HEK293 (cell line): ENCODE data around the gene DMRTA1.
A peak's percentile ranks its signal among the peaks of the same experiment; 100 is the strongest.

Source experiments
- CTCF ChIA-PET: fragments of 350-600 bp; formaldehyde crosslinking; extraction: SDS; loops from one replicate; lab custom pipeline; 2021; ENCODE audit warnings: antibody characterized with exemption; lab: Yijun Ruan, JAX
- POLR2A ChIA-PET: fragments of 300-600 bp; formaldehyde crosslinking; extraction: SDS; loops from one replicate; lab custom pipeline; 2020; ENCODE audit warnings: antibody characterized with exemption, inconsistent platforms; lab: Yijun Ruan, JAX
- H3K27ac ChIP-seq: fragments of 200-500 bp; sonication (Bioruptor generic); 2 replicates; pipeline ENCODE4 v1.5.1; 2014; ENCODE audit warnings: low read depth, low read length, control low read depth, inconsistent platforms; ENCODE audit errors: extremely low read depth
- H3K36me3 ChIP-seq, 2 experiments: fragments of 200-500 bp in 1 of 2; sonication (Bioruptor generic) in 1 of 2; 1 replicate in 1 of 2; 2 replicates in 1 of 2; pipeline ENCODE4 v1.5.1; 2014 to 2017; ENCODE audit warnings: inconsistent platforms in 2 of 2, low read length in 2 of 2; ENCODE audit not compliant: control insufficient read depth in 2 of 2, insufficient read depth in 1 of 2
- H3K4me1 ChIP-seq: fragments of 200-500 bp; sonication (Bioruptor generic); 2 replicates; pipeline ENCODE4 v1.5.1; 2014; ENCODE audit warnings: mild to moderate bottlenecking, low read length, inconsistent platforms; ENCODE audit not compliant: control insufficient read depth, insufficient read depth
- H3K4me3 ChIP-seq: 2 replicates; pipeline ENCODE4 v1.5.1; 2011; ENCODE audit warnings: low read depth, mild to moderate bottlenecking, control low read depth, low read length, moderate library complexity
- H3K9me3 ChIP-seq: fragments of 200-500 bp; sonication (Bioruptor generic); 2 replicates; pipeline ENCODE4 v1.5.1; 2014; ENCODE audit warnings: low read depth, low read length, inconsistent platforms; ENCODE audit not compliant: control insufficient read depth, insufficient read depth
- HOXC10 ChIP-seq: sonication (generic); formaldehyde crosslinking; IDR thresholded peaks from 2 replicates; pipeline ENCODE4 v1.8.1; 2023; ENCODE audit warnings: mild to moderate bottlenecking, missing genetic modification reagents
- KLF16 ChIP-seq: fragments of 450-650 bp; formaldehyde crosslinking; IDR thresholded peaks from 2 replicates; pipeline ENCODE4 v1.5.1; 2017; ENCODE audit warnings: missing biosample characterization, missing genetic modification characterization
- PBX3 ChIP-seq: sonication (generic); formaldehyde crosslinking; IDR thresholded peaks from 2 replicates; pipeline ENCODE4 v1.8.1; 2022; ENCODE audit warnings: mild to moderate bottlenecking, moderate library complexity, missing genetic modification reagents
- SP3 ChIP-seq: fragments of 450-650 bp; formaldehyde crosslinking; IDR thresholded peaks from 2 replicates; pipeline ENCODE4 v1.5.1; 2016; ENCODE audit warnings: missing biosample characterization, missing genetic modification characterization
- ZBTB17 ChIP-seq: fragments of 450-650 bp; formaldehyde crosslinking; IDR thresholded peaks from 2 replicates; pipeline ENCODE4 v1.5.1; 2016; ENCODE audit warnings: missing biosample characterization, missing genetic modification characterization
- ZBTB8A ChIP-seq: fragments of 450-650 bp; formaldehyde crosslinking; IDR thresholded peaks from 2 replicates; pipeline ENCODE4 v1.5.1; 2016; ENCODE audit warnings: missing biosample characterization, missing genetic modification characterization
- ZFP3 ChIP-seq: fragments of 450-650 bp; formaldehyde crosslinking; IDR thresholded peaks from 2 replicates; pipeline ENCODE4 v1.5.1; 2016; ENCODE audit warnings: low read depth, missing biosample characterization, missing genetic modification characterization
- ZNF10 ChIP-seq: fragments of 450-650 bp; formaldehyde crosslinking; IDR thresholded peaks from 2 replicates; pipeline ENCODE4 v1.5.1; 2017; ENCODE audit warnings: missing biosample characterization, missing genetic modification characterization
- ZNF121 ChIP-seq: fragments of 450-650 bp; formaldehyde crosslinking; IDR thresholded peaks from 2 replicates; pipeline ENCODE4 v1.5.1; 2016; ENCODE audit warnings: missing biosample characterization, missing genetic modification characterization
- ZNF169 ChIP-seq: fragments of 450-650 bp; formaldehyde crosslinking; IDR thresholded peaks from 2 replicates; pipeline ENCODE4 v1.5.1; 2016; ENCODE audit warnings: missing biosample characterization, missing genetic modification characterization
- ZNF223 ChIP-seq: fragments of 450-650 bp; formaldehyde crosslinking; IDR thresholded peaks from 2 replicates; pipeline ENCODE4 v1.5.1; 2016; ENCODE audit warnings: missing biosample characterization, missing genetic modification characterization
- ZNF23 ChIP-seq: fragments of 450-650 bp; formaldehyde crosslinking; IDR thresholded peaks from 2 replicates; pipeline ENCODE4 v1.5.1; 2016; ENCODE audit warnings: missing biosample characterization, missing genetic modification characterization, borderline replicate concordance
- ZNF248 ChIP-seq: fragments of 450-650 bp; formaldehyde crosslinking; IDR thresholded peaks from 2 replicates; pipeline ENCODE4 v1.5.1; 2017; ENCODE audit warnings: missing biosample characterization, missing genetic modification characterization
- ZNF335 ChIP-seq: fragments of 450-650 bp; formaldehyde crosslinking; conservative IDR thresholded peaks from 2 replicates; pipeline ENCODE4 v1.5.1; 2016; ENCODE audit warnings: missing biosample characterization, missing genetic modification characterization
- ZNF555 ChIP-seq: fragments of 450-650 bp; formaldehyde crosslinking; conservative IDR thresholded peaks from 2 replicates; pipeline ENCODE4 v1.5.1; 2017; ENCODE audit warnings: missing biosample characterization, mild to moderate bottlenecking, missing genetic modification characterization, inconsistent platforms
- ZNF654 ChIP-seq: fragments of 450-650 bp; formaldehyde crosslinking; IDR thresholded peaks from 2 replicates; pipeline ENCODE4 v1.5.1; 2016; ENCODE audit warnings: low read depth, missing biosample characterization, missing genetic modification characterization
- ZNF660 ChIP-seq: fragments of 450-650 bp; IDR thresholded peaks from 2 replicates; pipeline ENCODE4 v1.5.1; 2018; ENCODE audit warnings: missing biosample characterization, mild to moderate bottlenecking, missing genetic modification characterization
- ZNF76 ChIP-seq: fragments of 450-650 bp; formaldehyde crosslinking; IDR thresholded peaks from 2 replicates; pipeline ENCODE4; 2016; ENCODE audit warnings: low read depth, missing biosample characterization, missing genetic modification characterization, borderline replicate concordance

The DMRTA1 gene

DNA sequence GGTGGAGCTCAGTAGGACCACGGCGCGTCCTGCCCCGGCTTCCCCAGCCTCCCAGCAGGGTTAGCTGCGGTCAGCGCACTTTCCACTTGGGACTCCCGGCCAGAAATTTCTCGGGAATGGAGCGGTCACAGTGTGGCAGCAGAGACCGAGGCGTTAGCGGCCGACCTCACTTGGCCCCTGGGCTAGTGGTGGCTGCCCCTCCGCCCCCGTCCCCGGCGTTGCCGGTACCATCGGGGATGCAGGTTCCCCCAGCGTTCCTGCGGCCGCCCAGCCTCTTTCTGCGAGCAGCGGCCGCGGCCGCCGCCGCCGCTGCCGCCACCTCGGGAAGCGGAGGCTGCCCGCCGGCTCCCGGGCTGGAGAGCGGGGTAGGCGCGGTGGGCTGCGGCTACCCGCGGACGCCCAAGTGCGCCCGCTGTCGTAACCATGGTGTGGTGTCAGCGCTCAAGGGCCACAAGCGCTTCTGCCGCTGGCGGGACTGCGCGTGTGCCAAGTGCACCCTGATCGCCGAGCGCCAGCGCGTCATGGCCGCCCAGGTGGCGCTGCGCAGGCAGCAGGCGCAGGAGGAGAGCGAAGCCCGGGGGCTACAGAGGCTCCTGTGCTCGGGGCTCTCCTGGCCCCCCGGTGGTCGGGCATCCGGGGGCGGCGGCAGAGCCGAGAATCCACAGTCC is 460 bp downstream of the DMRTA1 start (continued):
- TF ChIP-seq ZBTB8A (tag by site-specific recombination) = peak; percentile 86
- no peak for TF ChIP-seq ZNF23
- TF ChIP-seq ZNF10 = peak; percentile 84
- TF ChIP-seq ZNF660 (tag by site-specific recombination) = 0 out of 2 replicates have a peak, but pooled peaks have one; percentile 45
- no peak for TF ChIP-seq ZNF248 (tag by site-specific recombination)

- CTCF ChIA-PET = interaction anchor here (2.1 to 6.0 kb wide), 2 partner anchors 140 to 204 kb away, joined by 12 to 183 read pairs; no protein-coding TSS in a partner anchor
- no peaks in the 10 kb centered on the region for H3K4me1 ChIP-seq
- TF ChIP-seq PBX3 = peak; percentile 14; the same call in 1 of the 2 replicates
- peak; percentile 88 for TF ChIP-seq ZNF121
- TF ChIP-seq ZNF335 (tag by site-specific recombination) = peak; percentile 26; the same call in 1 of the 2 replicates
- no peak for TF ChIP-seq ZNF555 (tag by site-specific recombination)
- TF ChIP-seq SP3 = no peak
- no peak for TF ChIP-seq ZFP3
- TF ChIP-seq ZNF223 (tag by site-specific recombination) = no peak
- TF ChIP-seq KLF16 (tag by site-specific recombination) = 0 out of 2 replicates have a peak, but pooled peaks have one; percentile 17
- TF ChIP-seq HOXC10 (CRISPR knock-in tag) = 0 out of 2 replicates have a peak, but pooled peaks have one; percentile 27
- peak; percentile 66; the same call in 1 of the 2 replicates for TF ChIP-seq ZBTB17
- no peaks in the 10 kb centered on the region for H3K36me3 ChIP-seq
- POLR2A ChIA-PET = no interaction called here
- peak overlapping the region; percentile 98 for H3K4me3 ChIP-seq
- H3K9me3 ChIP-seq = no peaks in the 10 kb centered on the region
- peak overlapping the region; percentile 60; the same call in 1 of the 2 replicates for H3K27ac ChIP-seq
Measured at GRCh38 chr9:22447618-22448305, 1.1 kb downstream of the DMRTA1 start.

DNA sequence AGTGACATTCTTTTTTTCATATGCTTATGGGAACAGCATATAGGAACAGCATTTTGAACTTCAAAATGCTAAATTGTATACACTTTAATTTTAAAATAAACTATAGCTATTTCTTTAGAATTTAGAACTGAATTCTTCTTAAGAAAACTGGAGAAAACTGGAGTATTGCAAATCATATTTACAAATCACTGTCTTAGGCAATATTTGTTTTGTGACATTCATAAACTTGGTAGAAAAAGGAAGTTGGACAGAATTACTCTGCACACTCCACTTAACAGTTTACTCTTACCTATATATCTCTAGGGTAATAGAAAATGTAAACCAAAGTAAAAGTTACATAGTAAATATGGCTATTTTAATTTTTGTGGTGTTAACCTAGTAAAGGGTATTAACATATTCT is 3.1 kb downstream of the DMRTA1 start:
- no peaks in the 10 kb centered on the region for H3K4me1 ChIP-seq
- H3K4me3 ChIP-seq = no peak overlapping the region
- TF ChIP-seq ZFP3 = no peak
- no peak for TF ChIP-seq ZNF76 (tag by site-specific recombination)
- TF ChIP-seq, all 188 proteins: peak for 0
- POLR2A ChIA-PET = no interaction called here
- Histone ChIP-seq H3K27ac (no peak overlapping the region), H3K36me3 (no peaks in the 10 kb centered on the region), H3K9me3 (no peaks in the 10 kb centered on the region)
- CTCF ChIA-PET = interaction anchor here (0.7 to 6.0 kb wide), 5 partner anchors 142 to 637 kb away, joined by 3 to 183 read pairs (median 4); no protein-coding TSS in a partner anchor

- H3K4me3 ChIP-seq = no peak overlapping the region
- H3K9me3 ChIP-seq = no peaks in the 10 kb centered on the region
- TF ChIP-seq ZNF654 (peak; percentile 73), ZNF169 (tag by site-specific recombination) (no peak)
- CTCF ChIA-PET = interaction anchor here (0.6 to 6.0 kb wide), 38 partner anchors 8 to 643 kb away, joined by 3 to 183 read pairs (median 4); no protein-coding TSS in a partner anchor
- no peaks in the 10 kb centered on the region for H3K4me1 ChIP-seq
- H3K27ac ChIP-seq = no peak overlapping the region
- POLR2A ChIA-PET = interaction anchor here (1.1 kb wide), 1 partner anchor 145 kb away, joined by 3 read pairs; no protein-coding TSS in a partner anchor
- H3K36me3 ChIP-seq = no peaks in the 10 kb centered on the region
Measured at GRCh38 chr9:22452415-22453010, 5.9 kb downstream of the DMRTA1 start.
